ENCODE measurements around the gene TOP2B.

- TF ChIP-seq CTCF (IDR thresholded peaks at IDR 0.05; ENCODE audit: low read length): no peak
- TF ChIP-seq EZH2 (IDR thresholded peaks at IDR 0.05; ENCODE audit: borderline replicate concordance, low read length): no peak
Measured at GRCh38 chr3:25653322-25653721, 11.4 kb downstream of the TOP2B start.
